OCI-LY7 (cell line): ENCODE results near the gene SYN1. TPM values are rescaled to one million over a fixed set of nuclear protein-coding genes. Genes with fewer than 3 reads are reported as not detected.

Source experiments
- BruUV-seq: library from RNA; stranded (reverse); fragments of 400-500 nt; replicated peaks from 2 replicates; lab custom pipeline; 2021; lab: Mats Ljungman, UMichigan
- CTCF ChIA-PET: fragments of 300-600 bp; sonication (Branson Sonifier 250); formaldehyde crosslinking; loops from one replicate; lab custom pipeline; 2022; ENCODE audit warnings: antibody characterized with exemption; ENCODE audit not compliant: unreplicated experiment; lab: Charles Lee
- POLR2A ChIA-PET: fragments of 300-600 bp; sonication (Branson Sonifier 250); formaldehyde crosslinking; loops from one replicate; lab custom pipeline; 2022; ENCODE audit warnings: antibody characterized with exemption; lab: Charles Lee
- DNase-seq: peaks from one replicate; pipeline ENCODE4 v3.0.0-alpha.2; 2015; ENCODE audit warnings: low spot score
- H2AFZ ChIP-seq: fragments of 200-600 bp; sonication (generic), shearing (Covaris generic); 2 replicates; pipeline ENCODE4 v1.6.1; 2014; ENCODE audit warnings: mild to moderate bottlenecking, antibody characterized with exemption, low read length, moderate library complexity
- H3K27ac ChIP-seq: fragments of 200-600 bp; sonication (generic); 2 replicates; pipeline ENCODE4 v1.5.1; 2014; ENCODE audit warnings: mixed run types, low read depth, mild to moderate bottlenecking, moderate library complexity, low read length, inconsistent platforms; ENCODE audit not compliant: poor library complexity, severe bottlenecking
- H3K36me3 ChIP-seq: fragments of 200-600 bp; sonication (generic); 2 replicates; pipeline ENCODE4 v1.6.1; 2014; ENCODE audit warnings: mild to moderate bottlenecking, antibody characterized with exemption, low read length, moderate library complexity, mixed read lengths; ENCODE audit not compliant: insufficient read depth
- H3K4me1 ChIP-seq: fragments of 200-600 bp; sonication (generic); 2 replicates; pipeline ENCODE4 v1.5.1; 2014; ENCODE audit warnings: mild to moderate bottlenecking, low read length; ENCODE audit not compliant: insufficient read depth, poor library complexity, severe bottlenecking
- H3K4me2 ChIP-seq: fragments of 200-600 bp; sonication (generic); 2 replicates; pipeline ENCODE4 v1.6.1; 2014; ENCODE audit warnings: mild to moderate bottlenecking, low read length
- H3K4me3 ChIP-seq: fragments of 200-600 bp; sonication (generic); 2 replicates; pipeline ENCODE4 v1.5.1; 2014; ENCODE audit warnings: mild to moderate bottlenecking, low read depth, low read length; ENCODE audit not compliant: poor library complexity, severe bottlenecking
- H3K79me2 ChIP-seq: fragments of 200-600 bp; sonication (generic); 2 replicates; pipeline ENCODE4 v1.6.1; 2016; ENCODE audit warnings: low read depth, mild to moderate bottlenecking, low read length, moderate library complexity, mixed read lengths; ENCODE audit not compliant: insufficient read depth
- H3K9me2 ChIP-seq: fragments of 200-600 bp; sonication (generic); 2 replicates; pipeline ENCODE4 v1.6.1; 2016; ENCODE audit warnings: mild to moderate bottlenecking, low read length, mixed read lengths; ENCODE audit not compliant: insufficient read depth
- H3K9me3 ChIP-seq: fragments of 200-600 bp; sonication (generic); 2 replicates; pipeline ENCODE4 v1.6.1; 2014; ENCODE audit warnings: mild to moderate bottlenecking, mixed run types, low read length, mixed read lengths
- H4K20me1 ChIP-seq: fragments of 200-600 bp; sonication (generic); 2 replicates; pipeline ENCODE4 v1.6.1; 2014; ENCODE audit warnings: mild to moderate bottlenecking, antibody characterized with exemption, low read length, moderate library complexity, mixed read lengths; ENCODE audit not compliant: insufficient read depth
- EZH2phosphoT487 ChIP-seq: fragments of 200-600 bp; sonication (generic); IDR thresholded peaks from 2 replicates; pipeline ENCODE4 v1.6.1; 2018; ENCODE audit warnings: low read depth, borderline replicate concordance, mild to moderate bottlenecking, mixed run types, antibody characterized with exemption, low read length, moderate library complexity, mixed read lengths
- intact Hi-C: fragments of 100-400 bp; cut with micrococcal nuclease; formaldehyde crosslinking; loops from one replicate; pipeline ENCODE4 v1.10.0; 2022; ENCODE audit not compliant: unreplicated experiment
- total RNA-seq, 2 experiments: library from RNA; depleted of rRNA in 1 of 2; stranded (reverse); fragments of >200 nt in 1 of 2; shearing (Covaris generic) in 1 of 2; gene quantifications; 2 replicates each; pipeline ENCODE4 v1.2.3, GENCODE V29; 2014 to 2022
- TF ChIP-seq, protein P1 (sequence below): fragments of 200-600 bp; sonication (generic); conservative IDR thresholded peaks from 2 replicates; pipeline ENCODE4 v1.5.1; 2014; ENCODE audit warnings: mild to moderate bottlenecking, antibody characterized with exemption, low read length, moderate library complexity, mixed read lengths

Gene SYN1
- total RNA-seq, 2 experiments from 2014 or later, result not detected

- no peaks in the 10 kb centered on the region for H3K9me2 ChIP-seq
- POLR2A ChIA-PET, result no interaction called here
Observed at GRCh38 chrX:47629419-47630200, 10.0 kb upstream of the SYN1 start, which contains the start of gene CFP. Gene CFP, minus strand, starts transcription at chrX:47629930. Its CDS starts 86 bp downstream, at chrX:47629844.

GRCh38 chrX:47628982-47629381 lies 9.3 kb upstream of the SYN1 start:
- no TSS peak for BruUV-seq
- intact Hi-C loops, result loop anchor here (1.0 to 5.0 kb wide), 2 partner anchors 44 to 67 kb away; partner anchors contain the start of gene ARAF
- no peak overlapping the region for H2AFZ ChIP-seq

More at GRCh38 chrX:47629419-47630200, 10.0 kb upstream of the SYN1 start, which contains the start of gene CFP:
- peak within 1 kb of the TSS; percentile 49 for H2AFZ ChIP-seq
- TF ChIP-seq, protein P1, sequence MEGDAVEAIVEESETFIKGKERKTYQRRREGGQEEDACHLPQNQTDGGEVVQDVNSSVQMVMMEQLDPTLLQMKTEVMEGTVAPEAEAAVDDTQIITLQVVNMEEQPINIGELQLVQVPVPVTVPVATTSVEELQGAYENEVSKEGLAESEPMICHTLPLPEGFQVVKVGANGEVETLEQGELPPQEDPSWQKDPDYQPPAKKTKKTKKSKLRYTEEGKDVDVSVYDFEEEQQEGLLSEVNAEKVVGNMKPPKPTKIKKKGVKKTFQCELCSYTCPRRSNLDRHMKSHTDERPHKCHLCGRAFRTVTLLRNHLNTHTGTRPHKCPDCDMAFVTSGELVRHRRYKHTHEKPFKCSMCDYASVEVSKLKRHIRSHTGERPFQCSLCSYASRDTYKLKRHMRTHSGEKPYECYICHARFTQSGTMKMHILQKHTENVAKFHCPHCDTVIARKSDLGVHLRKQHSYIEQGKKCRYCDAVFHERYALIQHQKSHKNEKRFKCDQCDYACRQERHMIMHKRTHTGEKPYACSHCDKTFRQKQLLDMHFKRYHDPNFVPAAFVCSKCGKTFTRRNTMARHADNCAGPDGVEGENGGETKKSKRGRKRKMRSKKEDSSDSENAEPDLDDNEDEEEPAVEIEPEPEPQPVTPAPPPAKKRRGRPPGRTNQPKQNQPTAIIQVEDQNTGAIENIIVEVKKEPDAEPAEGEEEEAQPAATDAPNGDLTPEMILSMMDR, result no peak
- TF ChIP-seq EZH2phosphoT487, result no peak
- intact Hi-C loops, result loop anchor here (1.0 to 5.0 kb wide), 2 partner anchors 44 to 67 kb away; partner anchors contain the start of gene ARAF
- peak; percentile 40 for DNase-seq
- peak within 1 kb of the TSS; percentile 37 for H3K4me2 ChIP-seq
- peaks cover 17% of the 10 kb centered on the region for H3K4me1 ChIP-seq
- no TSS peak for BruUV-seq
- H4K20me1 ChIP-seq, result no peaks in the 10 kb centered on the region
- no peak within 1 kb of the TSS for H3K27ac ChIP-seq
- H3K79me2 ChIP-seq, result no peaks in the 10 kb centered on the region
- CTCF ChIA-PET, result no interaction called here
- H3K4me3 ChIP-seq, result no peak within 1 kb of the TSS
- peaks cover 2% of the 10 kb centered on the region; the same call in 1 of the 2 replicates for H3K36me3 ChIP-seq
- H3K9me3 ChIP-seq, result no peaks in the 10 kb centered on the region

More at GRCh38 chrX:47628982-47629381, 9.3 kb upstream of the SYN1 start:
- Histone ChIP-seq H3K27ac (no peak overlapping the region), H3K79me2 (no peaks in the 10 kb centered on the region), H3K9me2 (no peaks in the 10 kb centered on the region), H3K36me3 (no peaks in the 10 kb centered on the region), H3K9me3 (no peaks in the 10 kb centered on the region), H4K20me1 (no peaks in the 10 kb centered on the region), H3K4me2 (no peak overlapping the region), H3K4me1 (peaks cover 17% of the 10 kb centered on the region), H3K4me3 (no peak overlapping the region)
- DNase-seq, result peak; percentile 43
- CTCF ChIA-PET, result no interaction called here
- POLR2A ChIA-PET, result no interaction called here
- TF ChIP-seq, protein P1, result peak; percentile 58
- no peak for TF ChIP-seq EZH2phosphoT487
